ENCODE data around the gene SPN. TPM values are rescaled to one million over a fixed set of nuclear protein-coding genes. Genes with fewer than 3 reads are reported as not detected.
"Not testable (repeated sequence)": the region's sequence is repeated elsewhere in the genome, so short reads cannot be mapped to it uniquely, and the experiment has no call there.

Gene SPN
- polyA plus RNA-seq, 1 donor (not counting 4 experiments of a cell fraction or from before 2014, with no cell fraction given) = 0.07 TPM

DNA sequence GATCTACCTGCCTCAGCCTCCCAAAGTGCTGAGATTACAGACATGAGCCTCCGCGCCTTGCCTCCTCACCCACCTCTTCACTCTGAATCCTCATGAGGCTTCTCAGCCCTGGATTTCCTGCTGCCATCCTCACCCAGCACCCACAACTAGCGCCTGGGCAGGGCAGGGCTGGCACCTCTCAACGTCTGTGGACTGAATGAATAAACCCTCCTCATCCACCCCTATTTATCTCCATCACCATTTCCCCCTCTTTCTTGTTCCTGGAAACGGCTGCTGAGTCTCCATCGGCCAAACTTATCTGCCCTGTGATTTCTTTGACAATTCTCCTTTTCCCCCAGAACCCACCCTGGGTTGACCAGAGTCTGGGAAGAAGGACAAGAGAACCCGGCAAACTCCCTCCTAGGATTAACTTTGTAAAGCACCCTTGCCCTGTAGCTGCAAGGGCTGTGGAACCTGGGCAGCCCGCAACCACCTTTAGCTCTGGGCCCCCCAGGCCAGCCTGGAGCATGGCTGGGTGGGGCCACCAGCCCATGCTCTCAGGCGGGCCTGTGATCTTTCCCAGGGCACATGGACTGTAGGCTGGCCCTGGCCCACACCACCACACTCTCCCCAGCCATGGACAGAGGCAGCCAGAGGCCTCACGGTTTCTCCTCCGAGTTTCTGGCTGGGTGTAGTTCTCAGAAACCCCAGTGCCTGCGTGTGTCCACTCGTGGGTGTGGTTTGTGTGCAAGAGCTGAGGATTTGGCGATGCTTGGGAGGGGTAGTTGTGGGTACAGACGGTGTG, 2.4 kb downstream of the SPN start:
- Histone ChIP-seq H3K36me3 (ENCODE audit: control insufficient read depth in 2 of 2, extremely low read depth in 1 of 2, insufficient read depth in 2 of 2, low read length in 2 of 2) (no peaks in the 10 kb centered on the region), H3K4me2 (ENCODE audit: control insufficient read depth, extremely low read depth, insufficient read depth, low read depth, low read length) (no peak overlapping the region), H3K27me3 (ENCODE audit: control insufficient read depth, extremely low read depth, insufficient read depth, low read length) (peaks cover 5% of the 10 kb centered on the region), H3K9ac (ENCODE audit: control insufficient read depth, extremely low read depth, insufficient read depth, low read length) (no peak overlapping the region), H3K4me1 (ENCODE audit: control insufficient read depth, extremely low read depth, insufficient read depth, low read length) (no peaks in the 10 kb centered on the region), H2AFZ (ENCODE audit: control insufficient read depth, low read length) (no peak overlapping the region), H3K9me3 (ENCODE audit: control insufficient read depth, low read depth, low read length) (no peaks in the 10 kb centered on the region), H3K79me2 (ENCODE audit: control insufficient read depth, insufficient read depth, low read length) (no peaks in the 10 kb centered on the region), H3K27ac (ENCODE audit: control insufficient read depth, insufficient read depth, low read length) (no peak overlapping the region), H4K20me1 (ENCODE audit: control insufficient read depth, extremely low read depth, insufficient read depth, low read length) (no peaks in the 10 kb centered on the region), H3K4me3 (ENCODE audit: control insufficient read depth in 2 of 3, extremely low read depth in 1 of 3, insufficient read depth in 2 of 3, low read depth in 1 of 3, low read length in 3 of 3) (no peak overlapping the region), H3K9me1 (ENCODE audit: control insufficient read depth, extremely low read depth, insufficient read depth, low read length) (no peaks in the 10 kb centered on the region)
- DNase-seq (ENCODE audit: low read depth, low spot score) = no peak
- FAIRE-seq = no peak
- dilution Hi-C loops (cut with MboI; ENCODE audit: extremely low pct_ligation_motif_present, low sequenced_read_pairs) = no loop called here
- TF ChIP-seq EZH2 (IDR thresholded peaks at IDR 0.05; ENCODE audit: low read length) = no peak
- no peak for TF ChIP-seq CTCF (optimal IDR thresholded peaks at IDR 0.05 in 1 of 3, IDR thresholded peaks at IDR 0.05 in 1 of 3, conservative IDR thresholded peaks at IDR 0.05 in 1 of 3; ENCODE audit: extremely low read depth in 1 of 3, insufficient read depth in 2 of 3, low read length in 3 of 3)

- H3K36me3 ChIP-seq (ENCODE audit: control insufficient read depth in 2 of 2, extremely low read depth in 1 of 2, insufficient read depth in 2 of 2, low read length in 2 of 2); H2AFZ ChIP-seq (ENCODE audit: control insufficient read depth, low read length); H3K4me3 ChIP-seq (ENCODE audit: control insufficient read depth in 2 of 3, extremely low read depth in 1 of 3, insufficient read depth in 2 of 3, low read depth in 1 of 3, low read length in 3 of 3); H3K9me3 ChIP-seq (ENCODE audit: control insufficient read depth, low read depth, low read length); H4K20me1 ChIP-seq (ENCODE audit: control insufficient read depth, extremely low read depth, insufficient read depth, low read length); H3K27ac ChIP-seq (ENCODE audit: control insufficient read depth, insufficient read depth, low read length); dilution Hi-C loops (cut with MboI; ENCODE audit: extremely low pct_ligation_motif_present, low sequenced_read_pairs); H3K4me2 ChIP-seq (ENCODE audit: control insufficient read depth, extremely low read depth, insufficient read depth, low read depth, low read length); DNase-seq (ENCODE audit: low read depth, low spot score); H3K9ac ChIP-seq (ENCODE audit: control insufficient read depth, extremely low read depth, insufficient read depth, low read length); H3K79me2 ChIP-seq (ENCODE audit: control insufficient read depth, insufficient read depth, low read length); H3K9me1 ChIP-seq (ENCODE audit: control insufficient read depth, extremely low read depth, insufficient read depth, low read length); H3K4me1 ChIP-seq (ENCODE audit: control insufficient read depth, extremely low read depth, insufficient read depth, low read length); FAIRE-seq; H3K27me3 ChIP-seq (ENCODE audit: control insufficient read depth, extremely low read depth, insufficient read depth, low read length): not testable (repeated sequence)
These were observed 4.2 kb downstream of the SPN start for GRCh38 chr16:29667322-29667610.

DNA sequence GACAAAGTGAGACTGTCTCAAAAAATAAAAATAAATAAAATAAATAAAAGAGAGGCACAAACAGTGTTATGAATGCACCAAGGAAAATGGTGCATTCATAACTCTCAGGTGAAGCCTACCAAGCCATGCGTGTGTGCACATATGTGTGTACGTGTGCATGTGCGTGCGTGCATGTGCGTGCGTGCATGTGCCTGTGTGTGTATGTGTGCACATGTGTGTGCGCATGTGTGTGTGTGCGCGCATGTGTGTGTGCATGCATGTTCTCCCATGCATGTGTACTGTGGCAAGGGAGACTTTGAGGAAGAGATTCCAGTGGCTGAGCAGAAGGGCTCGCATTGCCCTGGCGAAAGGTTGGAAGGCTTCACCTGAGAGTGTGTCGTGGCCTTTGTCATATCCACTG, 4.7 kb downstream of the SPN start:
- Histone ChIP-seq H3K9ac (ENCODE audit: control insufficient read depth, extremely low read depth, insufficient read depth, low read length) (no peak overlapping the region), H3K27ac (ENCODE audit: control insufficient read depth, insufficient read depth, low read length) (no peak overlapping the region), H3K4me3 (ENCODE audit: control insufficient read depth in 2 of 3, extremely low read depth in 1 of 3, insufficient read depth in 2 of 3, low read depth in 1 of 3, low read length in 3 of 3) (no peak overlapping the region), H2AFZ (ENCODE audit: control insufficient read depth, low read length) (no peak overlapping the region), H3K4me1 (ENCODE audit: control insufficient read depth, extremely low read depth, insufficient read depth, low read length) (no peaks in the 10 kb centered on the region), H3K9me1 (ENCODE audit: control insufficient read depth, extremely low read depth, insufficient read depth, low read length) (no peaks in the 10 kb centered on the region), H3K79me2 (ENCODE audit: control insufficient read depth, insufficient read depth, low read length) (no peaks in the 10 kb centered on the region), H4K20me1 (ENCODE audit: control insufficient read depth, extremely low read depth, insufficient read depth, low read length) (no peaks in the 10 kb centered on the region), H3K9me3 (ENCODE audit: control insufficient read depth, low read depth, low read length) (no peaks in the 10 kb centered on the region), H3K27me3 (ENCODE audit: control insufficient read depth, extremely low read depth, insufficient read depth, low read length) (peaks cover 5% of the 10 kb centered on the region), H3K36me3 (ENCODE audit: control insufficient read depth in 2 of 2, extremely low read depth in 1 of 2, insufficient read depth in 2 of 2, low read length in 2 of 2) (no peaks in the 10 kb centered on the region), H3K4me2 (ENCODE audit: control insufficient read depth, extremely low read depth, insufficient read depth, low read depth, low read length) (no peak overlapping the region)
- no peak for TF ChIP-seq EZH2 (IDR thresholded peaks at IDR 0.05; ENCODE audit: low read length)
- no peak for TF ChIP-seq CTCF (optimal IDR thresholded peaks at IDR 0.05 in 1 of 3, IDR thresholded peaks at IDR 0.05 in 1 of 3, conservative IDR thresholded peaks at IDR 0.05 in 1 of 3; ENCODE audit: extremely low read depth in 1 of 3, insufficient read depth in 2 of 3, low read length in 3 of 3)
- dilution Hi-C loops (cut with MboI; ENCODE audit: extremely low pct_ligation_motif_present, low sequenced_read_pairs) = no loop called here
- DNase-seq (ENCODE audit: low read depth, low spot score) (no peak), FAIRE-seq (no peak)
